Endothelial cell of umbilical vein (primary cell): ENCODE measurements around the gene ENPP3.

Source experiments
- EZH2 ChIP-seq: IDR thresholded peaks from 2 replicates; pipeline ENCODE4 v1.6.1; 2012; ENCODE audit warnings: borderline replicate concordance, low read depth, mild to moderate bottlenecking, moderate library complexity, low read length, inconsistent platforms; ENCODE audit not compliant: severe bottlenecking
- POLR2A ChIP-seq: IDR thresholded peaks from 2 replicates; pipeline ENCODE4 v1.6.1; 2012; ENCODE audit warnings: low read depth, mild to moderate bottlenecking, control low read depth, low read length
- TF ChIP-seq, protein P1 (sequence below), 2 donors: IDR thresholded peaks; 1 replicate in 1 of 2; 2 replicates in 1 of 2; pipeline ENCODE4 v1.5.1; 2011; ENCODE audit warnings: low read length in 2 of 2, mild to moderate bottlenecking in 2 of 2, moderate library complexity in 2 of 2, control low read depth in 1 of 2, inconsistent platforms in 1 of 2, low read depth in 1 of 2; ENCODE audit not compliant: insufficient read depth in 1 of 2; ENCODE audit errors: extremely low read depth in 1 of 2

DNA sequence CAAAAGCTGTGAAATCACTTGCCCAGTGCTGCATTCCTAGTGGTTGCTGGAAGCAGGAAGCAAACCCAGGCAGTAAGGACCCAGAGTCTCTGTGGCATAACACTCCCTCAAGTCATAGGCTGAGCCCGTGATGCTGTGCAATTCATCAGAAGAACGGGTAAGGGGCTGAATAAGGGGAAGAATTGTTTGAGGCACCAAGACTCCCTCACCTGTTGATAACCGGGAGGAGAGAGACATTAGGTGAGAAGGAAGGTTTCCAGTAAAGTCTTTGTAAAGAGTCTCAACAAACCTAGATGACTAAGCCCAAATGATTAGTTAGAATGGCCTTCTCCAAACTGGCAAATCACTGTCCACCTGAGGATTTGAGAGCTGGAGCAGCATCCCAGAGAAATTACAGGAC, 18.3 kb downstream of the ENPP3 start:
- TF ChIP-seq POLR2A: no peak
- TF ChIP-seq, protein P1, sequence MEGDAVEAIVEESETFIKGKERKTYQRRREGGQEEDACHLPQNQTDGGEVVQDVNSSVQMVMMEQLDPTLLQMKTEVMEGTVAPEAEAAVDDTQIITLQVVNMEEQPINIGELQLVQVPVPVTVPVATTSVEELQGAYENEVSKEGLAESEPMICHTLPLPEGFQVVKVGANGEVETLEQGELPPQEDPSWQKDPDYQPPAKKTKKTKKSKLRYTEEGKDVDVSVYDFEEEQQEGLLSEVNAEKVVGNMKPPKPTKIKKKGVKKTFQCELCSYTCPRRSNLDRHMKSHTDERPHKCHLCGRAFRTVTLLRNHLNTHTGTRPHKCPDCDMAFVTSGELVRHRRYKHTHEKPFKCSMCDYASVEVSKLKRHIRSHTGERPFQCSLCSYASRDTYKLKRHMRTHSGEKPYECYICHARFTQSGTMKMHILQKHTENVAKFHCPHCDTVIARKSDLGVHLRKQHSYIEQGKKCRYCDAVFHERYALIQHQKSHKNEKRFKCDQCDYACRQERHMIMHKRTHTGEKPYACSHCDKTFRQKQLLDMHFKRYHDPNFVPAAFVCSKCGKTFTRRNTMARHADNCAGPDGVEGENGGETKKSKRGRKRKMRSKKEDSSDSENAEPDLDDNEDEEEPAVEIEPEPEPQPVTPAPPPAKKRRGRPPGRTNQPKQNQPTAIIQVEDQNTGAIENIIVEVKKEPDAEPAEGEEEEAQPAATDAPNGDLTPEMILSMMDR (IDR thresholded peaks at IDR 0.05; ENCODE audit: extremely low read depth in 1 of 2, insufficient read depth in 1 of 2, low read depth in 1 of 2, low read length in 2 of 2): no peak
- TF ChIP-seq EZH2: no peak
